GM18909 (cell line): Measurements from ENCODE around the gene SEC14L2.

Source experiments
- ATAC-seq: cut with Tn5 transposase; IDR thresholded peaks from one replicate; pipeline ENCODE4 v1.9.1; 2021; ENCODE audit warnings: mild to moderate bottlenecking; ENCODE audit not compliant: unreplicated experiment, poor library complexity

SEC14L2 gene

DNA sequence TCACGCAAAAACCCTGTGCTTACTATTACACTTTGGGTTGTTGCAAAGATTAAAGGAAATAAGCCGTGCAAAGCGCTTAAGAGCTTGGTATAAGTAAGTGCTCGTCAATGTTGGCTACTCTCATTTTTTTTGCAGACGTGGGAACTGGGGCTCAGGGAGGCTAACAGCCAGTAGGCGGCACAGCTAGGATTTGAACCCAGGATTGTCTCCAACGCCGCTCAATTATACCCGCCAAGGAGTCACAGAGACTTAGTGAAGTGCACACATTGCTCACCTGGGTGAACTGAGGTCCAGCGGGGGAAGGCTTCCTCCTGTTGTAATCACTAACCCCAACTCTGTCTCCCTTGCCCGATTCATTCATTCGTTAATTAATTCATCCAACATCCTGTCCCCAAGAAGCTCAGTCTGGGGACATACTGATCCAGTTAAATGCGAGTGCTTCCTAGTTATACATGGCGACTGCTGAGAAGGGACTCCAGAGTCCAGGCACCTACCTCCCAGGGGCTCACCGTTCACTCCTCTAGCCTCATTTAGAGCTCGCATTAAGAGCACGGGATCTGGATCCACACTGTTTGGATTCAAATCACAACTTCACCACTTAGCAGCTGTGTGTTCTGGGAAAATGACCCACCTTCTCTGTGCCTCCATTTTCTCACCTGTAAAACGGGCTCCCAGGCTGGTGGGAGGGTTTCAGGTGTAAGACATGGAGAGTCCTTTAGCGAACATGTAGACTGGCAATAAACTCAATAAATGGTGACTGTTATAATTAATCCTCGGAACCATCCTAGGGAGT, 27.9 kb downstream of the SEC14L2 start:
- no peak for ATAC-seq

- no peak for ATAC-seq
Measured at GRCh38 chr22:30425327-30425615, 28.5 kb downstream of the SEC14L2 start.

GRCh38 chr22:30425616-30426387, 29.0 kb downstream of the SEC14L2 start, which contains the start of gene MTFP1:
Gene MTFP1 (plus strand): TSS chr22:30425768. CDS start chr22:30425880, 112 bp downstream.
- ATAC-seq, result no peak

- ATAC-seq, result no peak
Measured at GRCh38 chr22:30426388-30427353, 29.9 kb downstream of the SEC14L2 start.

DNA sequence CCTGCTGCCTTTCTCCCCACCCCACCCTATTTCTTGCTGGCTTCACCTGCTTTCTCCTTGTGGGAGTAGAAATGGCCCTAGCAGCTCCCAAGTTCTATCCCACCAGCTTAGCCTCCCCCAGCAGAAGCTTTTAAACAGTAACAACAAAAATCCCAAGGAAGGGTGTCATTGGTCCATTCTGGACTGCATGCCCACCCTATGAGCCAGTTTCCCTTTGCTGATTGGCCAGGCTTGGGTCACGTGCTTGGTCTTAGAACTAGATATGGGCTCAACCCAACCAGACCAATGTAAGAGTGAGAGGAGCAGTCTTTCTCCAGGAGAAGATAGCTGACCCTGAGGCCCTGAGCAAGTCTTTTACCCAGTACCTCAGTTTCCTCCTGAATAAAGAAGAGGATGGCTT, 31.1 kb downstream of the SEC14L2 start:
- ATAC-seq, result no peak

GRCh38 chr22:30429887-30430286, 33.1 kb downstream of the SEC14L2 start:
- no peak for ATAC-seq

DNA sequence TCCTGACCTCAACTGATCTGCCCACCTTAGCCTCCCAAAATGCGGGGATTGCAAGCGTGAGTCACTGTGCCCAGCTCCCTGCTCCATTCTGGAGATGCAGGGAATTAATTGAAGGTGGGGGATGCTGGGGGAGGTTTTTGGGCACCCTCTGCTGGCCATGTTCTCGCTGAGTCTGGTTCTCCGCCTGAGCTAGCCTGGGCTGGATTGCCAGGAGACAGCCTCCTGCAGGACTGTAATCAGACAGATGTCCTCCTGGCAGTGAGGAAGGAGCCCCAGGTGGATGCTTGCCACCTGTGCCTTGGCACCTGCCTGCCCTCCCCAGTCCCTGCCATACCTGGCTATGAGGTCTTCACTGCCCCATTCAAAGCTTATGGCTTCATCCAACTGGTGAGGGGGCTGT, 34.1 kb downstream of the SEC14L2 start:
- ATAC-seq, result no peak

DNA sequence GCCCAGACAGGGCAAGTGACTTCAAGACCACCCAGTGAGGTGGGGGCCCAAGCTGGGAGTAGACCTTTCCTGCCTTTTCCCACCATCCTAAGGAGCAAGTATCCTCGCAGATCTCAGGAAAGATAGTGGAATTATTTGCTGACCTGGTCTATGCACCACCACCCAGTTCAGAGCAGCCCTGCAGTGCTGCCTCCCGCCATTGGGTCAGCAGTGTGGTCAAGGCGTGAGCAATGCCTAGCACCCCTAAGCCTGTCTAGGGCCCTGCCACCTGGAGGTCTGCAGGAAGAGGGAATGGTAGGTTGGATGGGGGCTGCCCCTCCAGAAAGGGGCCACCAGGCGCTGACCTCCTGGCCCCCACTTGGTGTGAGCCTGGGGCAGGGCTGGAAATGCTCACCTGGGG, 35.3 kb downstream of the SEC14L2 start:
- no peak for ATAC-seq

GRCh38 chr22:30432520-30432919, 35.7 kb downstream of the SEC14L2 start:
- no peak for ATAC-seq

- ATAC-seq, result no peak
Measured at GRCh38 chr22:30433227-30433626, 36.4 kb downstream of the SEC14L2 start.

- no peak for ATAC-seq
Measured at GRCh38 chr22:30433773-30434172, 37.0 kb downstream of the SEC14L2 start.

GRCh38 chr22:30434843-30435242, 38.0 kb downstream of the SEC14L2 start:
- no peak for ATAC-seq

DNA sequence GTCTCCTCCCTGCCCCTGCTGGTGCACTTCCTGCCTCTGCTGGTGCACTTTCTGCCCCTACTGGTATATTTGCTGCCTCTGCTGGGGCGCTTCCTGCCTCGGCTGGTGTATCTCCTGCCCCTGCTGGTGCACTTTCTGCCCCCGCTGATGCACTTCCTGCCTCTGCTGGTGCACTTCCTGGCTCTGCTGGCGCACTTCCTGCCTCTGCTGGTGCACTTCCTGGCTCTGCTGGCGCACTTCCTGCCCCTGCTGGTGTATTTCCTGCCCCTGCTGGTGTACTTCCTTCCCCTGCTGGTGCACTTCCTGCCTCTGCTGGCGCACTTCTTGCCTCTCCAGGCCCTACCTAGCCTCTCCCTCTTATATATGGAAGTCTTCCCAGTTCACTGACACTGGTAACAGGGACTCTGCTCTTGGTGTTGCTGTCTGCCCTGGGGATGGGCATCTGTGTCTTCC, 38.9 kb downstream of the SEC14L2 start:
- no peak for ATAC-seq

DNA sequence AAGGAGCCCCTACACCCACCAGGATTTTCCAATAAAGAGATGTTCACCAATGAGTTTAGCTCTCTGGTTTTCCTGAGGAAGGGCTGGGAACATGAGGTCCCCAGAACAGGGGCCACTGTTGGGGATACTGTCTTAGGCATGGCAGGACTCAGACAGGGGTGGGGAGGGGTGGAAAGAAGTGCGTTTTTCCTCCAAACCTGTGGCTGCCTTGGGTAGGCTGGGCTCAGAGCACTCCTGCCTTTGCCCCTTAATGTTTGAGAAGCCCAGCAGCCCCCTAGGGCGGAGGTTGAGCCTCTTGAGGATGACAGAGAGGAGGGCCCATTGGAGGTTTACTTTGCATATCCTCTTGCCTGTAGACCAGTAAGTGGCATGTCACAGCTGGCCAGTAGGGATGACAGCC, 39.4 kb downstream of the SEC14L2 start:
- ATAC-seq, result no peak

DNA sequence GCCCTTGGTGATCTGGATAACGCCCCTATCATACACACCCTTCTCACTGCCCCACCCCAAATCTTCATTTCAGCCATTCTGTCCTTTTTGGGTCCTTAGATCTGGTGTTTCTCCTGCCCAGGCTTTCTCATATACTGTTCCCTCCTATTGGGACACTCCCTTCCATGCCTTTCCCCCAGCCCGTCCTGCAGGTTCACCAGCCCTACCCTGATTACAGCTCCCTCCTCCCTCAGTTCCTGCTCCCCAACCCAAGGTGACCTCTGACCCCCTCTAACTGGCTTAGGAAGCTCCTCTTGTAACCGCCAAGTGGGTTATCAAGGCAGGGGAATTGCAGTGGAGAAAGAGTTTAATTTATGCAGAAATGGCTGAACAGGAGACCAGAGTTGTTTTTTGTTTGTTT, 41.7 kb downstream of the SEC14L2 start:
- ATAC-seq, result no peak

DNA sequence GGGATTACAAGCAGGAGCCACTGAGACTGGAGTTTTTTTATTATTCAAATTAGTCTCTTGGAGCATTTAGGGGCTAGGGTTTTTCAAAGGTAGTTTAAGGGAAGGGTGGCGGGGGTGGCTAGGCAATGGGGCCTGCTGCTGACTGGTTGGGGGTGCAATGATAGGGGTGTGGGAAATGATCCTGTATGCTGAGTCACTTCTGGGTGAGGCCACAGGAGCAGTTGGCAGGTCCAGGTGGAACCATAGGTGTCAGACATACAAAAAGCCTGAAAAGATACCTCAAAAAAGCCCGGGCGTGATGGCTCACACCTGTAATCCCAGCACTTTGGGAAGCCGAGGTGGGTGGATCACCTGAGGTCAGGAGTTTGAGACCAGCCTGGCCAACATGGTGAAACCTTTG, 42.4 kb downstream of the SEC14L2 start:
- no peak for ATAC-seq

GRCh38 chr22:30439836-30440235, 43.0 kb downstream of the SEC14L2 start:
- ATAC-seq, result no peak

DNA sequence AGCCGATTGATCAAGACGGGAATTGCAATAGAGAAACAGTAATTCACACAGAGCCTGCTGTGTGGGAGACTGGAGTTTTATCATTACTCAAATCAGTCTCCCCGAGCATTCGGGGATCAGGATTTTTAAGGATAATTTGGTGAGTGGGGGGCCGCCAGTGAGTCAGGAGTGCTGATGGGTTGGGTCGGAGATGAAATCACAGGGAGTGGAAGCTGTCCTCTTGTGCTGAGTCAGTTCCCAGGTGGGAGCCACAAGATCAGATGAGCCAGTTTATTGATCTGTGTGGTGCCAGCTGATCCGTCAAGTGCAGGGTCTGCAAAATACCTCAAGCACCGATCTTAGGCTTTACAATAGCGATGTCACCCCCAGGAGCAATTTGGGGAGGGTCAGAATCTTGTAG, 44.3 kb downstream of the SEC14L2 start:
- ATAC-seq, result no peak

- peak; percentile 50 for ATAC-seq
Measured at GRCh38 chr22:30444632-30445437, 48.0 kb downstream of the SEC14L2 start.
